H9 (cell line): ENCODE data around the gene SMYD4. TPM values are rescaled to one million over a fixed set of nuclear protein-coding genes. Genes with fewer than 3 reads are reported as not detected.
A peak's percentile ranks its signal among the peaks of the same experiment; 100 is the strongest.

Experiments used
- DNase-seq: peaks from one replicate; pipeline ENCODE4 v3.0.0-alpha.2; 2017
- H2AFZ ChIP-seq: one replicate; pipeline ENCODE4 v1.6.1; 2013; ENCODE audit warnings: mild to moderate bottlenecking, low read length, control low read depth, moderate library complexity
- H2AK5ac ChIP-seq: 2 replicates; pipeline ENCODE4 v1.6.1; 2013; ENCODE audit warnings: low read length, control low read depth, mixed read lengths; ENCODE audit not compliant: insufficient read length
- H2BK120ac ChIP-seq: one replicate; pipeline ENCODE4 v1.6.1; 2013; ENCODE audit warnings: low read depth, mild to moderate bottlenecking, low read length, control low read depth, inconsistent platforms; ENCODE audit not compliant: poor library complexity, severe bottlenecking
- H2BK12ac ChIP-seq: 2 replicates; pipeline ENCODE4 v1.6.1; 2013; ENCODE audit warnings: low read length, control low read depth, mixed read lengths, low read depth; ENCODE audit not compliant: insufficient read length
- H2BK15ac ChIP-seq: 2 replicates; pipeline ENCODE4 v1.6.1; 2013; ENCODE audit warnings: low read depth, low read length, control low read depth
- H2BK20ac ChIP-seq: one replicate; pipeline ENCODE4 v1.6.1; 2013; ENCODE audit warnings: low read depth, mild to moderate bottlenecking, low read length, control low read depth, inconsistent platforms; ENCODE audit not compliant: poor library complexity, severe bottlenecking
- H2BK5ac ChIP-seq: 2 replicates; pipeline ENCODE4 v1.6.1; 2013; ENCODE audit warnings: low read length, control low read depth, mixed read lengths; ENCODE audit not compliant: insufficient read length
- H3K14ac ChIP-seq: 2 replicates; pipeline ENCODE4 v1.6.1; 2013; ENCODE audit warnings: low read length, control low read depth; ENCODE audit not compliant: insufficient read depth
- H3K18ac ChIP-seq: 2 replicates; pipeline ENCODE4 v1.6.1; 2013; ENCODE audit warnings: low read depth, mild to moderate bottlenecking, mixed read lengths, low read length, control low read depth; ENCODE audit not compliant: insufficient read length
- H3K23ac ChIP-seq: 2 replicates; pipeline ENCODE4 v1.6.1; 2013; ENCODE audit warnings: low read length, control low read depth, mixed read lengths, low read depth; ENCODE audit not compliant: insufficient read length
- H3K23me2 ChIP-seq: 2 replicates; pipeline ENCODE4 v1.6.1; 2013; ENCODE audit warnings: low read depth, mild to moderate bottlenecking, mixed read lengths, low read length, control low read depth; ENCODE audit not compliant: insufficient read length, poor library complexity, severe bottlenecking
- H3K27ac ChIP-seq: 2 replicates; pipeline ENCODE4 v1.5.1; 2013; ENCODE audit warnings: low read length, control low read depth, mixed read lengths, low read depth; ENCODE audit not compliant: insufficient read length
- H3K27me3 ChIP-seq: 2 replicates; pipeline ENCODE4 v1.6.1; 2013; ENCODE audit warnings: low read length, control low read depth, inconsistent platforms; ENCODE audit not compliant: insufficient read depth
- H3K4ac ChIP-seq: 2 replicates; pipeline ENCODE4 v1.6.1; 2013; ENCODE audit warnings: low read depth, mild to moderate bottlenecking, control low read depth, inconsistent platforms, low read length, moderate library complexity
- H3K4me1 ChIP-seq: 2 replicates; pipeline ENCODE4 v1.6.1; 2013; ENCODE audit warnings: low read length, control low read depth, inconsistent platforms; ENCODE audit not compliant: insufficient read depth
- H3K4me2 ChIP-seq: 2 replicates; pipeline ENCODE4 v1.6.1; 2013; ENCODE audit warnings: low read length, control low read depth, mixed read lengths; ENCODE audit not compliant: insufficient read length, insufficient read depth
- H3K56ac ChIP-seq: 2 replicates; pipeline ENCODE4 v1.6.1; 2013; ENCODE audit warnings: low read depth, mild to moderate bottlenecking, mixed read lengths, low read length, control low read depth; ENCODE audit not compliant: insufficient read length
- H3K79me1 ChIP-seq: 2 replicates; pipeline ENCODE4 v1.6.1; 2013; ENCODE audit warnings: low read depth, mild to moderate bottlenecking, moderate library complexity, low read length, control low read depth, inconsistent platforms; ENCODE audit not compliant: insufficient read depth, poor library complexity, severe bottlenecking
- H3K79me2 ChIP-seq: 2 replicates; pipeline ENCODE4 v1.6.1; 2013; ENCODE audit warnings: low read length, control low read depth, inconsistent platforms; ENCODE audit not compliant: insufficient read depth
- H3K9ac ChIP-seq: 2 replicates; pipeline ENCODE4 v1.6.1; 2013; ENCODE audit warnings: low read length, control low read depth, mixed read lengths; ENCODE audit not compliant: insufficient read length; ENCODE audit errors: extremely low read depth
- H3K9me3 ChIP-seq: one replicate; pipeline ENCODE4 v1.6.1; 2013; ENCODE audit warnings: low read depth, low read length, inconsistent platforms; ENCODE audit not compliant: control insufficient read depth
- H3T11ph ChIP-seq: one replicate; pipeline ENCODE4 v1.6.1; 2013; ENCODE audit warnings: mild to moderate bottlenecking, low read length, control low read depth, inconsistent platforms
- H4K20me1 ChIP-seq: one replicate; pipeline ENCODE4 v1.6.1; 2013; ENCODE audit not compliant: control insufficient read depth, insufficient read length, insufficient read depth
- H4K5ac ChIP-seq: 2 replicates; pipeline ENCODE4 v1.6.1; 2013; ENCODE audit warnings: low read depth, mild to moderate bottlenecking, mixed read lengths, low read length, control low read depth; ENCODE audit not compliant: insufficient read length
- H4K8ac ChIP-seq: replicated peaks from 2 replicates; pipeline ENCODE4 v1.6.1; 2013; ENCODE audit warnings: low read length, control low read depth, mixed read lengths, low read depth; ENCODE audit not compliant: insufficient read length
- H4K91ac ChIP-seq: 2 replicates; pipeline ENCODE4 v1.6.1; 2013; ENCODE audit warnings: low read depth, mild to moderate bottlenecking, moderate library complexity, mixed read lengths, low read length, control low read depth; ENCODE audit not compliant: insufficient read length
- H3K27ac Mint-ChIP-seq, 3 experiments: 2 replicates in 2 of 3; 3 replicates in 1 of 3; pipeline ENCODE4 v1.8.0; 2020 to 2021; ENCODE audit warnings: mixed read lengths in 3 of 3, mild to moderate bottlenecking in 1 of 3, moderate library complexity in 1 of 3
- H3K27me3 Mint-ChIP-seq: 2 replicates; pipeline ENCODE4 v1.8.0; 2021; ENCODE audit warnings: low read depth, mild to moderate bottlenecking, moderate library complexity, mixed read lengths
- H3K36me3 Mint-ChIP-seq, 3 experiments: 2 replicates in 2 of 3; 3 replicates in 1 of 3; pipeline ENCODE4 v1.8.0; 2020 to 2021; ENCODE audit warnings: low read depth in 3 of 3, mixed read lengths in 3 of 3; ENCODE audit not compliant: insufficient read depth in 1 of 3
- H3K4me1 Mint-ChIP-seq, 2 experiments: 2 replicates each; pipeline ENCODE4 v1.8.0; 2020; ENCODE audit warnings: mixed read lengths in 2 of 2
- H3K4me3 Mint-ChIP-seq, 2 experiments: 2 replicates in 1 of 2; 3 replicates in 1 of 2; pipeline ENCODE4 v1.8.0; 2020 to 2021; ENCODE audit warnings: mild to moderate bottlenecking in 2 of 2, mixed read lengths in 2 of 2, moderate library complexity in 1 of 2
- H3K9me3 Mint-ChIP-seq, 2 experiments: 2 replicates in 1 of 2; 3 replicates in 1 of 2; pipeline ENCODE4 v1.8.0; 2020; ENCODE audit warnings: mild to moderate bottlenecking in 2 of 2, mixed read lengths in 2 of 2, moderate library complexity in 1 of 2
- CTCF ChIP-seq: fragments of 200-600 bp; sonication (generic); conservative IDR thresholded peaks from 3 replicates; pipeline ENCODE4 v1.8.0; 2021; ENCODE audit warnings: antibody characterized with exemption, mild to moderate bottlenecking
- WGBS: extraction: QIAGEN DNeasy Blood & Tissue Kit; methylation state at CpG from one replicate; pipeline ENCODE4 v1.1.7; 2013; ENCODE audit warnings: missing lambda C conversion rate, low lambda C conversion rate, mixed read lengths; ENCODE audit not compliant: insufficient read length; ENCODE audit errors: extremely low coverage; 5-methylcytosine and 5-hydroxymethylcytosine counted together
- total RNA-seq: library from RNA; stranded (reverse); gene quantifications from 2 replicates; pipeline ENCODE4 v1.2.1, GENCODE V29; 2021

The SMYD4 gene
- total RNA-seq, 1 experiment from 2014 or later, result 28.8 TPM

DNA sequence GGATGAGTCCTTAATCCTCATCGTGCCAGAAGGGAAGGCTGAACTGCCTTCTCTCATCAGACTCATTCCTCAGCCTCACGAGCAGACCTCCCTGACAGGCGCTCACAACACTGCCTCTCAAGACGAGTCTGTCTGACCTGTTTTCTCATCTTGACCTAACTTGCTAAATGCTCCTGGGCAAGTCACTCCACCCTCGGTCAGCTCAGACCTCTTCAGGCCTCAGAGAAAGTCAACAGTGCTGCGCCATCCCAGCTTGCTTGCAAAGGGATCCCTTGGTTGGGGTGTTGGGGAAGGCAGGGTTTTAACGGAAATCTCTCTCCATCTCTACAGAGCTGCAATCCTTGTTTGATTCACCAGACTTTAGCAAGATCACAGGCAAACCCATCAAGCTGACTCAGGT, 52.8 kb downstream of the SMYD4 start:
- Histone ChIP-seq H3K27me3 (no peaks in the 10 kb centered on the region), H3K18ac (no peak overlapping the region), H3K79me2 (no peaks in the 10 kb centered on the region), H3K79me1 (no peaks in the 10 kb centered on the region), H3K14ac (no peak overlapping the region), H3K9ac (no peak overlapping the region), H4K5ac (no peak overlapping the region), H2BK5ac (no peak overlapping the region), H2AK5ac (no peak overlapping the region), H3T11ph (no peak overlapping the region), H3K56ac (no peak overlapping the region), H4K91ac (no peak overlapping the region), H2BK12ac (no peak overlapping the region), H3K23ac (no peak overlapping the region), H2BK20ac (no peak overlapping the region), H2AFZ (no peak overlapping the region), H3K27ac (no peak overlapping the region), H2BK15ac (no peak overlapping the region), H4K20me1 (no peaks in the 10 kb centered on the region), H4K8ac (no peak overlapping the region), H3K4ac (no peak overlapping the region), H3K4me2 (no peak overlapping the region), H3K9me3 (no peaks in the 10 kb centered on the region), H3K23me2 (no peaks in the 10 kb centered on the region), H3K4me1 (no peaks in the 10 kb centered on the region), H2BK120ac (no peak overlapping the region)
- no peak for TF ChIP-seq CTCF
- no CpG with 5 or more reads among the region's 7 CpGs for WGBS
- H3K4me3 Mint-ChIP-seq, result no peak overlapping the region
- no peak for DNase-seq
- H3K27ac Mint-ChIP-seq, result peak overlapping the region in 1 of 3 experiments; percentile 68; a peak in 1 of 7 replicates
- H3K9me3 Mint-ChIP-seq, result no peaks in the 10 kb centered on the region
- no peaks in the 10 kb centered on the region; a peak in 1 of 4 replicates for H3K4me1 Mint-ChIP-seq
- no peaks in the 10 kb centered on the region; the same call in 1 of the 2 replicates for H3K27me3 Mint-ChIP-seq
- H3K36me3 Mint-ChIP-seq, result peaks cover 13 to 56% (median 52%) of the 10 kb centered on the region in 3 experiments; a peak in 6 of 7 replicates
